Activated CD8-positive, alpha-beta memory T cell treated with anti-CD3 and anti-CD28 coated beads, Interleukin-2, amount 10 ng/mL, durations not matched to agents 7 days and 5 days (primary cell): Measurements from ENCODE around the gene KCNQ2. TPM values are rescaled to one million over a fixed set of nuclear protein-coding genes. Genes with fewer than 3 reads are reported as not detected.

Experiments used
- ATAC-seq: fragments of 150-1000 bp; cut with Tn5 transposase; one replicate; pipeline ENCODE4 v1.10.0; 2021; ENCODE audit warnings: moderate library complexity
- CTCF ChIA-PET: fragments of 350-600 bp; sonication (Branson Sonifier 250); formaldehyde crosslinking; loops from one replicate; lab custom pipeline; 2021; ENCODE audit warnings: antibody characterized with exemption; lab: Charles Lee
- DNase-seq: peaks from one replicate; pipeline ENCODE4 v3.0.0-alpha.2; 2020
- H3K27ac Mint-ChIP-seq: one replicate; pipeline ENCODE4 v1.8.0; 2021; ENCODE audit warnings: mild to moderate bottlenecking, mixed read lengths
- H3K27me3 Mint-ChIP-seq: one replicate; pipeline ENCODE4 v1.8.0; 2021; ENCODE audit warnings: mixed read lengths
- H3K36me3 Mint-ChIP-seq: one replicate; pipeline ENCODE4 v1.8.0; 2021; ENCODE audit warnings: mild to moderate bottlenecking, mixed read lengths
- H3K4me1 Mint-ChIP-seq: one replicate; pipeline ENCODE4 v1.8.0; 2021; ENCODE audit warnings: mixed read lengths
- H3K4me3 Mint-ChIP-seq: one replicate; pipeline ENCODE4 v1.8.0; 2021; ENCODE audit warnings: mild to moderate bottlenecking, moderate library complexity, mixed read lengths
- H3K9me3 Mint-ChIP-seq: one replicate; pipeline ENCODE4 v1.8.0; 2022; ENCODE audit warnings: low read depth, mixed read lengths
- total RNA-seq, 2 experiments: library from RNA; stranded (reverse); gene quantifications; one replicate each; pipeline ENCODE4 v1.2.3, GENCODE V29; 2021

The KCNQ2 gene
- total RNA-seq, 2 experiments from 2014 or later, result 0.05 TPM; not detected in 1

- Mint-ChIP-seq H3K4me1 (peaks cover 2% of the 10 kb centered on the region), H3K27me3 (peaks cover 38% of the 10 kb centered on the region), H3K36me3 (no peaks in the 10 kb centered on the region), H3K4me3 (no peak overlapping the region), H3K27ac (no peak overlapping the region), H3K9me3 (no peaks in the 10 kb centered on the region)
- CTCF ChIA-PET, result no interaction called here
- no peak for DNase-seq
- no peak for ATAC-seq
Observed at GRCh38 chr20:63478346-63479302, 6.2 kb upstream of the KCNQ2 start.

GRCh38 chr20:63477944-63478343 lies 5.5 kb upstream of the KCNQ2 start:
- CTCF ChIA-PET, result no interaction called here

GRCh38 chr20:63477061-63477616 lies 4.7 kb upstream of the KCNQ2 start:
- no peak overlapping the region for H3K27ac Mint-ChIP-seq
- CTCF ChIA-PET, result no interaction called here
- DNase-seq, result no peak

More at GRCh38 chr20:63477944-63478343, 5.5 kb upstream of the KCNQ2 start:
- Mint-ChIP-seq H3K9me3 (no peaks in the 10 kb centered on the region), H3K4me1 (peaks cover 2% of the 10 kb centered on the region), H3K36me3 (no peaks in the 10 kb centered on the region), H3K27ac (no peak overlapping the region), H3K27me3 (peaks cover 43% of the 10 kb centered on the region), H3K4me3 (no peak overlapping the region)
- no peak for DNase-seq
- ATAC-seq, result no peak

GRCh38 chr20:63475209-63475608 lies 2.8 kb upstream of the KCNQ2 start:
- no peak overlapping the region for H3K4me3 Mint-ChIP-seq
- no peak for DNase-seq
- peaks cover 44% of the 10 kb centered on the region for H3K27me3 Mint-ChIP-seq
- no peak overlapping the region for H3K27ac Mint-ChIP-seq
- CTCF ChIA-PET, result no interaction called here
- H3K36me3 Mint-ChIP-seq, result no peaks in the 10 kb centered on the region
- ATAC-seq, result no peak
- H3K9me3 Mint-ChIP-seq, result no peaks in the 10 kb centered on the region
- H3K4me1 Mint-ChIP-seq, result peaks cover 2% of the 10 kb centered on the region

More at GRCh38 chr20:63477061-63477616, 4.7 kb upstream of the KCNQ2 start:
- H3K36me3 Mint-ChIP-seq, result no peaks in the 10 kb centered on the region
- H3K9me3 Mint-ChIP-seq, result no peaks in the 10 kb centered on the region
- no peak for ATAC-seq
- peaks cover 2% of the 10 kb centered on the region for H3K4me1 Mint-ChIP-seq
- peaks cover 41% of the 10 kb centered on the region for H3K27me3 Mint-ChIP-seq
- no peak overlapping the region for H3K4me3 Mint-ChIP-seq

GRCh38 chr20:63473555-63474449 lies 1.3 kb upstream of the KCNQ2 start:
- CTCF ChIA-PET, result no interaction called here
- H3K27me3 Mint-ChIP-seq, result peaks cover 45% of the 10 kb centered on the region
- no peak overlapping the region for H3K4me3 Mint-ChIP-seq
- H3K4me1 Mint-ChIP-seq, result peaks cover 2% of the 10 kb centered on the region
- H3K9me3 Mint-ChIP-seq, result no peaks in the 10 kb centered on the region
- no peaks in the 10 kb centered on the region for H3K36me3 Mint-ChIP-seq
- DNase-seq (no peak), ATAC-seq (no peak)
- H3K27ac Mint-ChIP-seq, result no peak overlapping the region

- H3K9me3 Mint-ChIP-seq, result no peaks in the 10 kb centered on the region
- H3K36me3 Mint-ChIP-seq, result no peaks in the 10 kb centered on the region
- H3K27me3 Mint-ChIP-seq, result peaks cover 45% of the 10 kb centered on the region
- no peak for ATAC-seq
- CTCF ChIA-PET, result no interaction called here
- H3K4me3 Mint-ChIP-seq, result no peak overlapping the region
- no peak overlapping the region for H3K27ac Mint-ChIP-seq
- peaks cover 2% of the 10 kb centered on the region for H3K4me1 Mint-ChIP-seq
- no peak for DNase-seq
Observed at GRCh38 chr20:63472862-63473390, 471 bp upstream of the KCNQ2 start.

- Mint-ChIP-seq H3K27me3 (peaks cover 35% of the 10 kb centered on the region), H3K4me1 (peaks cover 2% of the 10 kb centered on the region), H3K27ac (no peak overlapping the region), H3K9me3 (no peaks in the 10 kb centered on the region), H3K4me3 (no peak overlapping the region), H3K36me3 (no peaks in the 10 kb centered on the region)
- CTCF ChIA-PET, result no interaction called here
- ATAC-seq (no peak), DNase-seq (no peak)
Observed at GRCh38 chr20:63471717-63471980, 806 bp downstream of the KCNQ2 start.

- no peak overlapping the region for H3K4me3 Mint-ChIP-seq
- no peak overlapping the region for H3K27ac Mint-ChIP-seq
- peaks cover 2% of the 10 kb centered on the region for H3K4me1 Mint-ChIP-seq
- CTCF ChIA-PET, result no interaction called here
- DNase-seq (no peak), ATAC-seq (no peak)
- peaks cover 32% of the 10 kb centered on the region for H3K27me3 Mint-ChIP-seq
- H3K9me3 Mint-ChIP-seq, result no peaks in the 10 kb centered on the region
- no peaks in the 10 kb centered on the region for H3K36me3 Mint-ChIP-seq
Observed at GRCh38 chr20:63471002-63471716, 1.3 kb downstream of the KCNQ2 start.

GRCh38 chr20:63470410-63470809 lies 2.0 kb downstream of the KCNQ2 start:
- Mint-ChIP-seq H3K4me3 (no peak overlapping the region), H3K36me3 (no peaks in the 10 kb centered on the region), H3K27me3 (peaks cover 31% of the 10 kb centered on the region), H3K27ac (no peak overlapping the region), H3K4me1 (peaks cover 2% of the 10 kb centered on the region), H3K9me3 (no peaks in the 10 kb centered on the region)
- ATAC-seq, result no peak
- no peak for DNase-seq
- CTCF ChIA-PET, result no interaction called here

- peaks cover 2% of the 10 kb centered on the region for H3K4me1 Mint-ChIP-seq
- no peaks in the 10 kb centered on the region for H3K9me3 Mint-ChIP-seq
- peaks cover 24% of the 10 kb centered on the region for H3K27me3 Mint-ChIP-seq
- ATAC-seq, result no peak
- CTCF ChIA-PET, result no interaction called here
- no peak for DNase-seq
- no peak overlapping the region for H3K27ac Mint-ChIP-seq
- H3K36me3 Mint-ChIP-seq, result no peaks in the 10 kb centered on the region
- no peak overlapping the region for H3K4me3 Mint-ChIP-seq
Observed at GRCh38 chr20:63469713-63470101, 2.7 kb downstream of the KCNQ2 start.

GRCh38 chr20:63469019-63469712 lies 3.3 kb downstream of the KCNQ2 start:
- DNase-seq, result no peak
- Mint-ChIP-seq H3K27me3 (peaks cover 18% of the 10 kb centered on the region), H3K36me3 (no peaks in the 10 kb centered on the region), H3K27ac (no peak overlapping the region), H3K4me1 (peaks cover 2% of the 10 kb centered on the region), H3K9me3 (no peaks in the 10 kb centered on the region), H3K4me3 (no peak overlapping the region)
- CTCF ChIA-PET, result no interaction called here
- ATAC-seq, result no peak

GRCh38 chr20:63468421-63468820 lies 4.0 kb downstream of the KCNQ2 start:
- CTCF ChIA-PET, result no interaction called here
- Mint-ChIP-seq H3K4me3 (no peak overlapping the region), H3K36me3 (no peaks in the 10 kb centered on the region), H3K27ac (no peak overlapping the region), H3K4me1 (no peaks in the 10 kb centered on the region), H3K27me3 (peaks cover 16% of the 10 kb centered on the region), H3K9me3 (no peaks in the 10 kb centered on the region)
- ATAC-seq (no peak), DNase-seq (no peak)
